A673 (cell line): ENCODE measurements around the gene GRIK4. TPM values are rescaled to one million over a fixed set of nuclear protein-coding genes. Genes with fewer than 3 reads are reported as not detected.

ENCODE experiments used
- BruUV-seq: library from RNA; stranded (reverse); fragments of 400-500 nt; replicated peaks from 2 replicates; lab custom pipeline; 2021; lab: Mats Ljungman, UMichigan
- CTCF ChIA-PET: fragments of 300-600 bp; sonication (Branson Sonifier 250); formaldehyde crosslinking; loops from one replicate; lab custom pipeline; 2022; ENCODE audit warnings: antibody characterized with exemption; lab: Charles Lee
- POLR2A ChIA-PET: fragments of 300-600 bp; sonication (Branson Sonifier 250); formaldehyde crosslinking; loops from one replicate; lab custom pipeline; 2022; ENCODE audit warnings: antibody characterized with exemption; ENCODE audit not compliant: low non-redundant PET; lab: Charles Lee
- DNase-seq: peaks from one replicate; pipeline ENCODE4 v3.0.0-alpha.2; 2015; ENCODE audit warnings: low spot score
- H3K27ac ChIP-seq: fragments of 200-600 bp; sonication (generic); 2 replicates; pipeline ENCODE4 v1.5.1; 2016; ENCODE audit warnings: mixed run types, low read depth, mild to moderate bottlenecking, mixed read lengths, antibody characterized with exemption, low read length; ENCODE audit not compliant: poor library complexity, severe bottlenecking
- H3K27me3 ChIP-seq: fragments of 200-600 bp; sonication (generic); replicated peaks from 2 replicates; pipeline ENCODE4 v1.6.1; 2017; ENCODE audit warnings: mixed run types, low read depth, mild to moderate bottlenecking, mixed read lengths, antibody characterized with exemption, low read length; ENCODE audit not compliant: insufficient read depth, poor library complexity
- H3K36me3 ChIP-seq: fragments of 200-600 bp; sonication (generic); 2 replicates; pipeline ENCODE4 v1.6.1; 2016; ENCODE audit warnings: mixed run types, mild to moderate bottlenecking, mixed read lengths, antibody characterized with exemption, low read length; ENCODE audit not compliant: insufficient read depth, poor library complexity, severe bottlenecking
- H3K4me1 ChIP-seq: fragments of 200-600 bp; sonication (generic); 2 replicates; pipeline ENCODE4 v1.6.1; 2017; ENCODE audit warnings: mixed run types, mild to moderate bottlenecking, mixed read lengths, antibody characterized with exemption, low read length; ENCODE audit not compliant: insufficient read depth, poor library complexity, severe bottlenecking
- H3K4me3 ChIP-seq: fragments of 200-600 bp; sonication (generic); 2 replicates; pipeline ENCODE4 v1.5.1; 2016; ENCODE audit warnings: low read depth, mixed run types, mild to moderate bottlenecking, mixed read lengths, low read length; ENCODE audit not compliant: poor library complexity, severe bottlenecking
- H3K9me3 ChIP-seq: fragments of 200-600 bp; sonication (generic); 2 replicates; pipeline ENCODE4 v1.6.1; 2016; ENCODE audit warnings: mixed run types, low read depth, mild to moderate bottlenecking, mixed read lengths, antibody characterized with exemption, low read length; ENCODE audit not compliant: poor library complexity, severe bottlenecking
- CTCF ChIP-seq: fragments of 300-800, 200-600 bp; sonication (generic); conservative IDR thresholded peaks from 2 replicates; pipeline ENCODE4 v1.5.1; 2017; ENCODE audit warnings: low read depth, mild to moderate bottlenecking, antibody characterized with exemption, low read length, moderate library complexity, mixed read lengths
- EZH2 ChIP-seq: fragments of 200-600 bp; sonication (generic); IDR thresholded peaks from 2 replicates; pipeline ENCODE4 v1.6.1; 2017; ENCODE audit warnings: borderline replicate concordance, low read depth, mild to moderate bottlenecking, mixed read lengths, antibody characterized with exemption, low read length; ENCODE audit not compliant: poor library complexity, severe bottlenecking
- intact Hi-C: fragments of 100-400 bp; cut with micrococcal nuclease; formaldehyde crosslinking; loops from one replicate; pipeline ENCODE4 v1.10.0; 2022; ENCODE audit not compliant: unreplicated experiment
- total RNA-seq: library from RNA; stranded (reverse); gene quantifications from 2 replicates; pipeline ENCODE4 v1.2.3, GENCODE V29; 2021

GRIK4 gene
- total RNA-seq, 1 experiment from 2014 or later = not detected

- CTCF ChIA-PET = no interaction called here
- Histone ChIP-seq H3K27ac (no peak overlapping the region), H3K36me3 (no peaks in the 10 kb centered on the region), H3K4me3 (no peak overlapping the region), H3K9me3 (peaks cover 4% of the 10 kb centered on the region), H3K27me3 (peaks cover 4% of the 10 kb centered on the region), H3K4me1 (no peaks in the 10 kb centered on the region)
- POLR2A ChIA-PET = no interaction called here
- no peak for DNase-seq
- TF ChIP-seq EZH2 (no peak), CTCF (no peak)
- no TSS peak for BruUV-seq
- intact Hi-C loops = no loop called here
These were observed 75.8 kb downstream of the GRIK4 start for GRCh38 chr11:120587299-120587698.

DNA sequence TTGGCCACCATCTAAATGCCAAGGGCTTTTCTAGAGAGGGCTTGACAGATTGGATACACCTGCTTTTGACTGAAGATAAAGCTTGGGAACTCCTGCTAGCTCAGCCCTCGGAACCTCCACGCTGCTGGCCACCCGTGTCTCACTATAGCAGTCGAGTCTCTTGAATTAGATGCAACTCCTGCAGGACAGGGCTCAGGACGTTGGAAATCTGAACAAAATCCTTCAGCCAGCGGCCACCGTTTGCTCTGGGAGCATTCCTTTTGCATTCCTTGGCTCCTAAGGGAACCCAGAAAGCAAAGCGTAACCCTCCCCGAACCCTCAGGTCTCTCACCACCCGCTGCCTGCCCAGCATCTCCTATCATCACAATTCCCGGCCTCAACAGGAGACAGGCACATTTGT is 77.8 kb downstream of the GRIK4 start:
- H3K9me3 ChIP-seq = no peaks in the 10 kb centered on the region
- H3K36me3 ChIP-seq = no peaks in the 10 kb centered on the region
- no peak overlapping the region for H3K4me3 ChIP-seq
- POLR2A ChIA-PET = no interaction called here
- no peaks in the 10 kb centered on the region for H3K4me1 ChIP-seq
- DNase-seq = no peak
- intact Hi-C loops = no loop called here
- CTCF ChIA-PET = no interaction called here
- BruUV-seq = no TSS peak
- no peak for TF ChIP-seq EZH2
- no peak for TF ChIP-seq CTCF
- peaks cover 7% of the 10 kb centered on the region for H3K27me3 ChIP-seq
- no peak overlapping the region for H3K27ac ChIP-seq

DNA sequence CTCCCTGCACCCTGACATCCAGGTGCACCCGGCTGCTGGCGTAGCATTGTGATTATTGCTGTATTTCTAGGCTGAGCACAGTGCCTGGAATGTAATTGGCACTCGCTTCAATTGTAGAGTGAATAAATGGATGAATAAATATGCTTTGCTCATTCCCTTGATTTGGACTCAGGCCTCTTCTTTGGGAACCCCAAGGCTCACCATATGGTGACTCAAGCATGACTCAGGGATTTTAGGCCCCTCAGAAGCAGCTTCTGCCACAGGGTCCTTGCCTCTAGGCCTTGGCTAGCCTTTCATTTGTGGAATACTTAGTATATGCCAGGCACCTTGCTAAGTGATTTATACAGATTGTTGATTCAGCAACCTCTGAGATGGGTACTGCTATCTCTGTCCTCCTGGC is 78.9 kb downstream of the GRIK4 start:
- Histone ChIP-seq H3K36me3 (no peaks in the 10 kb centered on the region), H3K4me1 (no peaks in the 10 kb centered on the region), H3K9me3 (no peaks in the 10 kb centered on the region), H3K27me3 (peaks cover 3% of the 10 kb centered on the region), H3K4me3 (no peak overlapping the region), H3K27ac (no peak overlapping the region)
- intact Hi-C loops = no loop called here
- TF ChIP-seq EZH2 (no peak), CTCF (no peak)
- DNase-seq = no peak
- CTCF ChIA-PET = no interaction called here
- no TSS peak for BruUV-seq
- POLR2A ChIA-PET = no interaction called here
